HepG2 (cell line): ENCODE measurements around the gene CDC20. TPM values are rescaled to one million over a fixed set of nuclear protein-coding genes. Genes with fewer than 3 reads are reported as not detected.
A peak's percentile ranks its signal among the peaks of the same experiment; 100 is the strongest.

ENCODE experiments used
- BHLHE40 ChIP-seq: IDR thresholded peaks from 2 replicates; pipeline ENCODE4 v1.6.1; 2011; ENCODE audit warnings: low read length, improper control_type of control experiment
- CHCHD3 ChIP-seq: sonication (generic); formaldehyde crosslinking; IDR thresholded peaks from 2 replicates; pipeline ENCODE4 v1.8.0; 2022; ENCODE audit warnings: mild to moderate bottlenecking, missing genetic modification reagents, moderate library complexity
- EP300 ChIP-seq, 3 experiments: sonication (generic) in 1 of 3; formaldehyde crosslinking in 1 of 3; IDR thresholded peaks; 2 replicates each; pipeline versions ENCODE4 v1.5.1 to v1.6.1; 2011 to 2020; ENCODE audit warnings: low read depth in 2 of 3, low read length in 2 of 3, borderline replicate concordance in 1 of 3, improper control_type of control experiment in 1 of 3, mild to moderate bottlenecking in 1 of 3, missing genetic modification reagents in 1 of 3, moderate library complexity in 1 of 3
- HNF4A ChIP-seq: sonication (generic); formaldehyde crosslinking; IDR thresholded peaks from 2 replicates; pipeline ENCODE4 v1.4.0; 2020; ENCODE audit warnings: missing genetic modification reagents
- MIER3 ChIP-seq: IDR thresholded peaks from 2 replicates; pipeline ENCODE4 v1.6.1; 2016; ENCODE audit warnings: missing compliant biosample characterization, borderline replicate concordance
- NR2F1 ChIP-seq, 2 experiments: fragments of 450-650 bp in 1 of 2; formaldehyde crosslinking in 1 of 2; IDR thresholded peaks; 2 replicates each; pipeline versions ENCODE4 v1.5.0 to v1.6.1; 2016 to 2020; ENCODE audit warnings: mild to moderate bottlenecking in 1 of 2, missing compliant biosample characterization in 1 of 2, missing genetic modification reagents in 1 of 2, moderate library complexity in 1 of 2
- NR2F6 ChIP-seq, 2 experiments: IDR thresholded peaks; 2 replicates each; pipeline ENCODE4 v1.6.1; 2016; ENCODE audit warnings: antibody characterized with exemption in 1 of 2, mild to moderate bottlenecking in 1 of 2
- RARA ChIP-seq: IDR thresholded peaks from 2 replicates; pipeline ENCODE4 v1.6.1; 2016; ENCODE audit warnings: missing genetic modification reagents, missing compliant biosample characterization
- RXRA ChIP-seq: sonication (generic); formaldehyde crosslinking; IDR thresholded peaks from 2 replicates; pipeline ENCODE4 v1.5.1; 2020; ENCODE audit warnings: missing genetic modification reagents
- RXRB ChIP-seq: IDR thresholded peaks from 2 replicates; pipeline ENCODE4 v1.6.1; 2016; ENCODE audit warnings: borderline replicate concordance, missing genetic modification reagents, missing compliant biosample characterization
- SAP130 ChIP-seq: IDR thresholded peaks from 2 replicates; pipeline ENCODE4 v1.6.1; 2016; ENCODE audit warnings: low read depth
- SP4 ChIP-seq: sonication (generic); formaldehyde crosslinking; IDR thresholded peaks from 2 replicates; pipeline ENCODE4 v1.8.1; 2023; ENCODE audit warnings: mild to moderate bottlenecking, missing genetic modification reagents
- TRIM24 ChIP-seq: sonication (generic); formaldehyde crosslinking; IDR thresholded peaks from 2 replicates; pipeline ENCODE4 v1.8.0; 2022; ENCODE audit warnings: mild to moderate bottlenecking, missing genetic modification reagents
- ZNF138 ChIP-seq: sonication (generic); formaldehyde crosslinking; IDR thresholded peaks from 2 replicates; pipeline ENCODE4 v1.5.0; 2020; ENCODE audit warnings: mild to moderate bottlenecking, low read depth, missing genetic modification reagents
- ZNF562 ChIP-seq: sonication (generic); formaldehyde crosslinking; IDR thresholded peaks from 2 replicates; pipeline ENCODE4 v1.8.0; 2022; ENCODE audit warnings: missing genetic modification reagents, borderline replicate concordance
- polyA plus RNA-seq, 8 experiments: library from polyadenylated mRNA; depleted of rRNA in 3 of 8; stranded (reverse) in 7 of 8; unstranded in 1 of 8; fragments of >200 nt; fragmentation: Illumina TruSeq in 4 of 8; extraction: Trizol in 4 of 8; gene quantifications; 2 replicates each; pipeline versions ENCODE4 v1.2.1 to v1.2.3, GENCODE V29; 2011 to 2016; ENCODE audit warnings: low read depth in 4 of 8, missing spikeins in 1 of 8, mixed read lengths in 1 of 8; ENCODE audit not compliant: insufficient read depth in 1 of 8
- total RNA-seq, 5 experiments: library from RNA; depleted of rRNA; stranded (reverse); fragments of >200 nt; fragmentation: Illumina TruSeq; extraction: Trizol; gene quantifications; 2 replicates each; pipeline ENCODE4 v1.2.3, GENCODE V29; 2016; ENCODE audit warnings: low read depth in 1 of 5
- TF ChIP-seq, protein P1 (sequence below): sonication (generic); formaldehyde crosslinking; IDR thresholded peaks from 2 replicates; pipeline ENCODE4 v1.4.0; 2020; ENCODE audit warnings: missing genetic modification reagents, borderline replicate concordance
- TF ChIP-seq, protein P2 (sequence below): IDR thresholded peaks from 2 replicates; pipeline ENCODE4 v1.6.1; 2016
- TF ChIP-seq, protein P3 (sequence below): sonication (generic); formaldehyde crosslinking; IDR thresholded peaks from 2 replicates; pipeline ENCODE4 v1.5.1; 2020; ENCODE audit warnings: mild to moderate bottlenecking, missing genetic modification reagents, moderate library complexity
- TF ChIP-seq, protein P4 (sequence below): sonication (generic); formaldehyde crosslinking; IDR thresholded peaks from 2 replicates; pipeline ENCODE4 v1.4.0; 2020; ENCODE audit warnings: missing genetic modification reagents, borderline replicate concordance

CDC20 gene
- total and polyA plus RNA-seq, 2 of the 13 experiments (the other 11 are each of a cell fraction or from before 2014, with no cell fraction given) = 57.9 to 90.0 TPM

DNA sequence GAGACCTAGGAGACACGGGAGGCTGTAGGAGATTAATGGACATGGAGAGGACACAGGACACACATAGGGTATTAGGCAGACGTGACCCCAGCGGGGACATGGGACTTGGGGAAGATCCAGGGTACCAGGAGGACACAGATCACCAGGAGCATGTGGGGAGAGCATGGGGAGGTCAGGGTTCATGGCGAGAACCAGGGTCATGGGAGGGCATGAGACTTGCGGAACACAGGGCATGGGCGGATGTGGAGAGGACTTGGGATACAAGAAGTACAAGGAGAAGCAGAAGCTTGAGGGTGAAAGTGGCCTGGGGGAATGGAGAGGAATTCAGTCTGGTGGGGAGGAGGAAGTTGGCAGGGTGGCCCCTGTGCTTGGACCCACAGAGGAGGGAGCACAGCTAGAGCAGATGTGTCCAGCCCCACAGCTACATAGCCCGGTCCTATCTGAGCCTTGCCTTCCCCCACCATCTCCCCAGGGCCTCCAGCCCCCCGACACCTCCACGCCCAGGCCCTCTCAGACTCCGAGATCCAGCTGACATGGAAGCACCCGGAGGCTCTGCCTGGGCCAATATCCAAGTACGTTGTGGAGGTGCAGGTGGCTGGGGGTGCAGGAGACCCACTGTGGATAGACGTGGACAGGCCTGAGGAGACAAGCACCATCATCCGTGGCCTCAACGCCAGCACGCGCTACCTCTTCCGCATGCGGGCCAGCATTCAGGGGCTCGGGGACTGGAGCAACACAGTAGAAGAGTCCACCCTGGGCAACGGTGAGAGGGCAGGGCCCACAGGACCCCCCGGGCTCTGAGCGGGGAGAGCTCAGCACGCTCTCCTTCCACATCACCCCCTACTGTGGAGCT lies 45.9 kb upstream of the CDC20 start (continued):
- TF ChIP-seq, protein P1, sequence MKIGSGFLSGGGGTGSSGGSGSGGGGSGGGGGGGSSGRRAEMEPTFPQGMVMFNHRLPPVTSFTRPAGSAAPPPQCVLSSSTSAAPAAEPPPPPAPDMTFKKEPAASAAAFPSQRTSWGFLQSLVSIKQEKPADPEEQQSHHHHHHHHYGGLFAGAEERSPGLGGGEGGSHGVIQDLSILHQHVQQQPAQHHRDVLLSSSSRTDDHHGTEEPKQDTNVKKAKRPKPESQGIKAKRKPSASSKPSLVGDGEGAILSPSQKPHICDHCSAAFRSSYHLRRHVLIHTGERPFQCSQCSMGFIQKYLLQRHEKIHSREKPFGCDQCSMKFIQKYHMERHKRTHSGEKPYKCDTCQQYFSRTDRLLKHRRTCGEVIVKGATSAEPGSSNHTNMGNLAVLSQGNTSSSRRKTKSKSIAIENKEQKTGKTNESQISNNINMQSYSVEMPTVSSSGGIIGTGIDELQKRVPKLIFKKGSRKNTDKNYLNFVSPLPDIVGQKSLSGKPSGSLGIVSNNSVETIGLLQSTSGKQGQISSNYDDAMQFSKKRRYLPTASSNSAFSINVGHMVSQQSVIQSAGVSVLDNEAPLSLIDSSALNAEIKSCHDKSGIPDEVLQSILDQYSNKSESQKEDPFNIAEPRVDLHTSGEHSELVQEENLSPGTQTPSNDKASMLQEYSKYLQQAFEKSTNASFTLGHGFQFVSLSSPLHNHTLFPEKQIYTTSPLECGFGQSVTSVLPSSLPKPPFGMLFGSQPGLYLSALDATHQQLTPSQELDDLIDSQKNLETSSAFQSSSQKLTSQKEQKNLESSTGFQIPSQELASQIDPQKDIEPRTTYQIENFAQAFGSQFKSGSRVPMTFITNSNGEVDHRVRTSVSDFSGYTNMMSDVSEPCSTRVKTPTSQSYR (CRISPR knock-in tag) = no peak
- peak in 1 of 2 experiments; percentile 74; a peak in 2 of 4 replicates for TF ChIP-seq NR2F1 (CRISPR knock-in tag; IDR thresholded peaks at IDR 0.05)
- peak; percentile 53 for TF ChIP-seq NR2F6 (IDR thresholded peaks at IDR 0.05)
- peak; percentile 72; the same call in 1 of the 2 replicates for TF ChIP-seq NR2F6 (CRISPR knock-in tag; IDR thresholded peaks at IDR 0.05)
- TF ChIP-seq, protein P2, sequence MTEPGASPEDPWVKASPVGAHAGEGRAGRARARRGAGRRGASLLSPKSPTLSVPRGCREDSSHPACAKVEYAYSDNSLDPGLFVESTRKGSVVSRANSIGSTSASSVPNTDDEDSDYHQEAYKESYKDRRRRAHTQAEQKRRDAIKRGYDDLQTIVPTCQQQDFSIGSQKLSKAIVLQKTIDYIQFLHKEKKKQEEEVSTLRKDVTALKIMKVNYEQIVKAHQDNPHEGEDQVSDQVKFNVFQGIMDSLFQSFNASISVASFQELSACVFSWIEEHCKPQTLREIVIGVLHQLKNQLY (CRISPR knock-in tag) = peak; percentile 78; the same call in 1 of the 2 replicates
- TF ChIP-seq SP4 (CRISPR knock-in tag) = 0 out of 2 replicates have a peak, but pooled peaks have one; percentile 5
- TF ChIP-seq, protein P3, sequence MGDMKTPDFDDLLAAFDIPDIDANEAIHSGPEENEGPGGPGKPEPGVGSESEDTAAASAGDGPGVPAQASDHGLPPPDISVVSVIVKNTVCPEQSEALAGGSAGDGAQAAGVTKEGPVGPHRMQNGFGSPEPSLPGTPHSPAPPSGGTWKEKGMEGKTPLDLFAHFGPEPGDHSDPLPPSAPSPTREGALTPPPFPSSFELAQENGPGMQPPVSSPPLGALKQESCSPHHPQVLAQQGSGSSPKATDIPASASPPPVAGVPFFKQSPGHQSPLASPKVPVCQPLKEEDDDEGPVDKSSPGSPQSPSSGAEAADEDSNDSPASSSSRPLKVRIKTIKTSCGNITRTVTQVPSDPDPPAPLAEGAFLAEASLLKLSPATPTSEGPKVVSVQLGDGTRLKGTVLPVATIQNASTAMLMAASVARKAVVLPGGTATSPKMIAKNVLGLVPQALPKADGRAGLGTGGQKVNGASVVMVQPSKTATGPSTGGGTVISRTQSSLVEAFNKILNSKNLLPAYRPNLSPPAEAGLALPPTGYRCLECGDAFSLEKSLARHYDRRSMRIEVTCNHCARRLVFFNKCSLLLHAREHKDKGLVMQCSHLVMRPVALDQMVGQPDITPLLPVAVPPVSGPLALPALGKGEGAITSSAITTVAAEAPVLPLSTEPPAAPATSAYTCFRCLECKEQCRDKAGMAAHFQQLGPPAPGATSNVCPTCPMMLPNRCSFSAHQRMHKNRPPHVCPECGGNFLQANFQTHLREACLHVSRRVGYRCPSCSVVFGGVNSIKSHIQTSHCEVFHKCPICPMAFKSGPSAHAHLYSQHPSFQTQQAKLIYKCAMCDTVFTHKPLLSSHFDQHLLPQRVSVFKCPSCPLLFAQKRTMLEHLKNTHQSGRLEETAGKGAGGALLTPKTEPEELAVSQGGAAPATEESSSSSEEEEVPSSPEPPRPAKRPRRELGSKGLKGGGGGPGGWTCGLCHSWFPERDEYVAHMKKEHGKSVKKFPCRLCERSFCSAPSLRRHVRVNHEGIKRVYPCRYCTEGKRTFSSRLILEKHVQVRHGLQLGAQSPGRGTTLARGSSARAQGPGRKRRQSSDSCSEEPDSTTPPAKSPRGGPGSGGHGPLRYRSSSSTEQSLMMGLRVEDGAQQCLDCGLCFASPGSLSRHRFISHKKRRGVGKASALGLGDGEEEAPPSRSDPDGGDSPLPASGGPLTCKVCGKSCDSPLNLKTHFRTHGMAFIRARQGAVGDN (CRISPR knock-in tag) = peak; percentile 26; the same call in 1 of the 2 replicates
- no peak for TF ChIP-seq CHCHD3 (CRISPR knock-in tag)
- TF ChIP-seq SAP130 = no peak
- TF ChIP-seq EP300 (IDR thresholded peaks at IDR 0.05; ENCODE audit: low read depth in 2 of 2, low read length in 2 of 2) = peak in 1 of 2 experiments; percentile 40; a peak in 1 of 4 replicates
- TF ChIP-seq EP300 (CRISPR knock-in tag; IDR thresholded peaks at IDR 0.05; ENCODE audit: borderline replicate concordance) = no peak
- no peak for TF ChIP-seq ZNF138 (CRISPR knock-in tag)
- TF ChIP-seq TRIM24 (CRISPR knock-in tag) = peak; percentile 74; the same call in 1 of the 2 replicates
- TF ChIP-seq, protein P4, sequence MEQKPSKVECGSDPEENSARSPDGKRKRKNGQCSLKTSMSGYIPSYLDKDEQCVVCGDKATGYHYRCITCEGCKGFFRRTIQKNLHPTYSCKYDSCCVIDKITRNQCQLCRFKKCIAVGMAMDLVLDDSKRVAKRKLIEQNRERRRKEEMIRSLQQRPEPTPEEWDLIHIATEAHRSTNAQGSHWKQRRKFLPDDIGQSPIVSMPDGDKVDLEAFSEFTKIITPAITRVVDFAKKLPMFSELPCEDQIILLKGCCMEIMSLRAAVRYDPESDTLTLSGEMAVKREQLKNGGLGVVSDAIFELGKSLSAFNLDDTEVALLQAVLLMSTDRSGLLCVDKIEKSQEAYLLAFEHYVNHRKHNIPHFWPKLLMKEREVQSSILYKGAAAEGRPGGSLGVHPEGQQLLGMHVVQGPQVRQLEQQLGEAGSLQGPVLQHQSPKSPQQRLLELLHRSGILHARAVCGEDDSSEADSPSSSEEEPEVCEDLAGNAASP (CRISPR knock-in tag) = peak; percentile 93
- no peak for TF ChIP-seq BHLHE40
- TF ChIP-seq RXRB (CRISPR knock-in tag) = peak; percentile 94
- no peak for TF ChIP-seq ZNF562 (CRISPR knock-in tag)
- TF ChIP-seq MIER3 (CRISPR knock-in tag) = peak; percentile 27; the same call in 1 of the 2 replicates
- peak; percentile 95 for TF ChIP-seq RARA (CRISPR knock-in tag)
- peak; percentile 60 for TF ChIP-seq HNF4A (CRISPR knock-in tag)
- peak; percentile 87 for TF ChIP-seq RXRA (CRISPR knock-in tag)
